B cell (primary cell): ENCODE data around the gene EGFR. TPM values are rescaled to one million over a fixed set of nuclear protein-coding genes. Genes with fewer than 3 reads are reported as not detected.

Experiments
- ATAC-seq: fragments of 200-7000 bp; cut with Tn5 transposase; one replicate; pipeline ENCODE4 v1.10.0; 2021; ENCODE audit warnings: low read depth, mild to moderate bottlenecking, moderate number of reproducible peaks, moderate library complexity
- CTCF ChIA-PET: fragments of 350-600 bp; sonication (Branson Sonifier 250); formaldehyde crosslinking; loops from one replicate; lab custom pipeline; 2021; ENCODE audit warnings: antibody characterized with exemption, inconsistent platforms; lab: Charles Lee
- POLR2A ChIA-PET: fragments of 350-600 bp; sonication (Branson Sonifier 250); formaldehyde crosslinking; loops from one replicate; lab custom pipeline; 2021; ENCODE audit warnings: antibody characterized with exemption; lab: Charles Lee
- DNase-seq: peaks from one replicate; pipeline ENCODE4 v3.0.0; 2013
- H2AFZ ChIP-seq: 2 replicates; pipeline ENCODE4 v1.6.1; 2012; ENCODE audit warnings: mild to moderate bottlenecking, low read depth, low read length; ENCODE audit not compliant: insufficient read depth, poor library complexity, severe bottlenecking
- H3K27ac ChIP-seq, 2 donors: 1 replicate in 1 of 2; 2 replicates in 1 of 2; pipeline ENCODE4 v1.5.1; 2012 to 2013; ENCODE audit warnings: low read length in 2 of 2, mild to moderate bottlenecking in 2 of 2, moderate library complexity in 1 of 2
- H3K27me3 ChIP-seq, 4 experiments: fragments of 200-600 bp in 1 of 4; sonication (generic) in 1 of 4; replicated peaks in 1 of 4; 1 replicate in 2 of 4; 2 replicates in 2 of 4; pipeline versions ENCODE4 v1.6.1 to v1.7.0; 2013 to 2016; ENCODE audit warnings: low read length in 3 of 4, mild to moderate bottlenecking in 2 of 4, mixed read lengths in 1 of 4, moderate library complexity in 1 of 4; ENCODE audit not compliant: insufficient read depth in 4 of 4, control insufficient read depth in 3 of 4; ENCODE audit errors: control extremely low read depth in 1 of 4
- H3K36me3 ChIP-seq, 2 experiments: replicated peaks in 1 of 2; 1 replicate in 1 of 2; 2 replicates in 1 of 2; pipeline versions ENCODE4 v1.6.1 to v1.7.1; 2013; ENCODE audit warnings: low read length in 1 of 2; ENCODE audit not compliant: insufficient read depth in 2 of 2, control insufficient read depth in 1 of 2; ENCODE audit errors: control extremely low read depth in 1 of 2, extremely low read depth in 1 of 2
- H3K4me1 ChIP-seq, 2 donors: fragments of 200-600 bp in 1 of 2; sonication (generic) in 1 of 2; 1 replicate in 1 of 2; 2 replicates in 1 of 2; pipeline versions ENCODE4 v1.5.1 to v1.6.1; 2013 to 2017; ENCODE audit warnings: low read length in 2 of 2; ENCODE audit not compliant: control insufficient read depth in 2 of 2, insufficient read depth in 2 of 2
- H3K4me2 ChIP-seq: replicated peaks from 2 replicates; pipeline ENCODE3; 2012; ENCODE audit warnings: mild to moderate bottlenecking, low read depth, low read length; ENCODE audit not compliant: poor library complexity, severe bottlenecking
- H3K4me3 ChIP-seq, 5 experiments: fragments of 200-600 bp in 1 of 5; sonication (generic) in 1 of 5; 1 replicate in 3 of 5; 2 replicates in 2 of 5; pipeline versions ENCODE4 v1.5.1 to v1.7.0; 2011 to 2016; ENCODE audit warnings: low read length in 4 of 5, mild to moderate bottlenecking in 4 of 5, low read depth in 2 of 5, control low read depth in 1 of 5, moderate library complexity in 1 of 5; ENCODE audit not compliant: insufficient read depth in 1 of 5; ENCODE audit errors: control extremely low read depth in 1 of 5, extremely low read depth in 1 of 5
- H3K79me2 ChIP-seq: fragments of 200-600 bp; sonication (generic); one replicate; pipeline ENCODE4 v1.6.0; 2016; ENCODE audit warnings: low read length; ENCODE audit not compliant: control insufficient read depth, insufficient read depth
- H3K9ac ChIP-seq: fragments of 200-600 bp; sonication (generic); 2 replicates; pipeline ENCODE4 v1.6.1; 2017; ENCODE audit warnings: mild to moderate bottlenecking, low read length, moderate library complexity
- H3K9me3 ChIP-seq, 3 donors: one replicate each; pipeline versions ENCODE4 v1.6.1 to v1.7.1; 2013; ENCODE audit warnings: low read length in 2 of 3; ENCODE audit not compliant: control insufficient read depth in 2 of 3, insufficient read depth in 1 of 3; ENCODE audit errors: control extremely low read depth in 1 of 3
- H4K20me1 ChIP-seq: 2 replicates; pipeline ENCODE4 v1.6.0; 2012; ENCODE audit warnings: mild to moderate bottlenecking, low read length; ENCODE audit not compliant: insufficient read depth, control insufficient read depth, poor library complexity, severe bottlenecking
- H3K27ac Mint-ChIP-seq: one replicate; pipeline ENCODE4 v1.8.0; 2021; ENCODE audit warnings: mixed read lengths
- H3K27me3 Mint-ChIP-seq: one replicate; pipeline ENCODE4 v1.8.0; 2021; ENCODE audit warnings: mixed read lengths
- H3K4me1 Mint-ChIP-seq: one replicate; pipeline ENCODE4 v1.8.0; 2021; ENCODE audit warnings: mixed read lengths
- H3K4me3 Mint-ChIP-seq: one replicate; pipeline ENCODE4 v1.8.0; 2021; ENCODE audit warnings: mixed read lengths
- H3K9me3 Mint-ChIP-seq: one replicate; pipeline ENCODE4 v1.8.0; 2022; ENCODE audit warnings: mixed read lengths; ENCODE audit not compliant: insufficient read depth
- EZH2 ChIP-seq: IDR thresholded peaks from 2 replicates; pipeline ENCODE4 v1.6.1; 2012; ENCODE audit warnings: borderline replicate concordance, low read depth, mild to moderate bottlenecking, moderate library complexity, low read length; ENCODE audit not compliant: insufficient read depth, poor library complexity, severe bottlenecking
- WGBS: methylation state at CpG from one replicate; pipeline ENCODE4 v1.1.5; 2013; ENCODE audit warnings: missing lambda C conversion rate; ENCODE audit not compliant: insufficient coverage; 5-methylcytosine and 5-hydroxymethylcytosine counted together
- intact Hi-C: fragments of 100-400 bp; cut with micrococcal nuclease; formaldehyde crosslinking; loops from one replicate; pipeline ENCODE4 v1.10.0; 2022
- polyA plus RNA-seq: library from polyadenylated mRNA; depleted of rRNA; stranded (reverse); fragments of >200 nt; gene quantifications from 2 replicates; pipeline ENCODE4 v1.2.3, GENCODE V29; 2012
- total RNA-seq, 2 donors: library from RNA; stranded (reverse); fragments of 120-200 nt in 1 of 2; gene quantifications; 1 replicate in 1 of 2; 2 replicates in 1 of 2; pipeline versions ENCODE4 v1.2.3 to v1.2.4, GENCODE V29; 2013 to 2022
- TF ChIP-seq, protein P1 (sequence below): fragments of 200-600 bp; IDR thresholded peaks from one replicate; pipeline ENCODE4 v1.8.0; 2022; ENCODE audit warnings: antibody characterized with exemption, mild to moderate bottlenecking

The EGFR gene
- total and polyA plus RNA-seq, 2 donors (not counting 1 experiment from before 2014, with no cell fraction given): not detected

DNA sequence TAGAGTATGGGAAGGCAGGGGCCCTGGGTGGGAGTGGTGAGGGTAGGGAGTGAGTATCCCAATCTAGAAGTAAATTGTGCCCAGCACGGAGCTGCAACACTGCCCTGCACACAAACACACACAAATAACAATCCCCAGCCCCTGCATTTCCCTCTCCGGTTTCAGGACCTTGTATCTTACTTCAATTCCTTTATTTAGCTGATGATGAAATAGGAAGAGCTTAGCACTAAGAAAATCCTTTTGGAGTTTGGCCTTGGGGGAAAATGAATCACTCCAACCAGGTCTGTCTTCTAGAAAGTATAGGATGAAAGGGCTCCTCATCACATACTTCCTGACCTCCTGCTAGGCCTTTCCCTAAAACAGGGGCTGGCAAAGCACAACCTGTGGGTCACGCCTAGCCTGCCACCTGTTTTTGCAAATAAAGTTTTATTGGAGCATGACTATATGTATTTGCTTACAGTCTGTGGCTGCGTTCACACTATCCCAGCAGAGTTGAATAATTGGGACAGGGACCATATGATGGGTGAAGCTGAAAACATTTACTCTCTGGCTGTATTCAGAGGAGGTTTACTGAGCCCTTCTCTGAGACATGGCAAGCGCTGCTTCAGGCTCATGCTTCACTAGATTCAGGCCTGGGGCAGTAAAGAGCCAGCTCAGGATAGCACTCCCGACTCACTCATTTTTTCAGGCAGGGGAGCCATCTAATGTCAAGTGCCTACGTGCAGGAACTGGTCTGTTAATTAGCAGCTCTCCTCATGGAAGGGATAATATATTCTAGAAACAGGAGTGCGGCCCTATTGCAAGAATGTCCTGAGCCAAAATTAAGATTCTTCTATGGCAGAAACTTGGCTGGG lies 111.0 kb downstream of the EGFR start:
- Mint-ChIP-seq H3K4me1 (no peaks in the 10 kb centered on the region), H3K27me3 (peaks cover 20% of the 10 kb centered on the region), H3K27ac (no peak overlapping the region), H3K4me3 (no peak overlapping the region), H3K9me3 (no peaks in the 10 kb centered on the region)
- TF ChIP-seq, protein P1, sequence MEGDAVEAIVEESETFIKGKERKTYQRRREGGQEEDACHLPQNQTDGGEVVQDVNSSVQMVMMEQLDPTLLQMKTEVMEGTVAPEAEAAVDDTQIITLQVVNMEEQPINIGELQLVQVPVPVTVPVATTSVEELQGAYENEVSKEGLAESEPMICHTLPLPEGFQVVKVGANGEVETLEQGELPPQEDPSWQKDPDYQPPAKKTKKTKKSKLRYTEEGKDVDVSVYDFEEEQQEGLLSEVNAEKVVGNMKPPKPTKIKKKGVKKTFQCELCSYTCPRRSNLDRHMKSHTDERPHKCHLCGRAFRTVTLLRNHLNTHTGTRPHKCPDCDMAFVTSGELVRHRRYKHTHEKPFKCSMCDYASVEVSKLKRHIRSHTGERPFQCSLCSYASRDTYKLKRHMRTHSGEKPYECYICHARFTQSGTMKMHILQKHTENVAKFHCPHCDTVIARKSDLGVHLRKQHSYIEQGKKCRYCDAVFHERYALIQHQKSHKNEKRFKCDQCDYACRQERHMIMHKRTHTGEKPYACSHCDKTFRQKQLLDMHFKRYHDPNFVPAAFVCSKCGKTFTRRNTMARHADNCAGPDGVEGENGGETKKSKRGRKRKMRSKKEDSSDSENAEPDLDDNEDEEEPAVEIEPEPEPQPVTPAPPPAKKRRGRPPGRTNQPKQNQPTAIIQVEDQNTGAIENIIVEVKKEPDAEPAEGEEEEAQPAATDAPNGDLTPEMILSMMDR: no peak
- TF ChIP-seq EZH2: no peak
- no peak for ATAC-seq
- Histone ChIP-seq H3K27ac (no peak overlapping the region), H3K27me3 (no peaks in the 10 kb centered on the region), H3K36me3 (no peaks in the 10 kb centered on the region), H3K79me2 (no peaks in the 10 kb centered on the region), H3K9ac (no peak overlapping the region), H2AFZ (no peak overlapping the region), H3K4me1 (no peaks in the 10 kb centered on the region), H3K4me3 (no peak overlapping the region), H3K9me3 (no peaks in the 10 kb centered on the region), H4K20me1 (no peaks in the 10 kb centered on the region), H3K4me2 (no peak overlapping the region)
- DNase-seq: no peak
- intact Hi-C loops: no loop called here
- ChIA-PET CTCF (interaction anchor here (1.0 kb wide), 1 partner anchor 118 kb away, joined by 3 read pairs; no protein-coding TSS in a partner anchor), POLR2A (no interaction called here)
- 88% methylated on average over 6 of the region's 8 CpGs for WGBS
